ENCODE measurements around the gene LBP.

Gene LBP

DNA sequence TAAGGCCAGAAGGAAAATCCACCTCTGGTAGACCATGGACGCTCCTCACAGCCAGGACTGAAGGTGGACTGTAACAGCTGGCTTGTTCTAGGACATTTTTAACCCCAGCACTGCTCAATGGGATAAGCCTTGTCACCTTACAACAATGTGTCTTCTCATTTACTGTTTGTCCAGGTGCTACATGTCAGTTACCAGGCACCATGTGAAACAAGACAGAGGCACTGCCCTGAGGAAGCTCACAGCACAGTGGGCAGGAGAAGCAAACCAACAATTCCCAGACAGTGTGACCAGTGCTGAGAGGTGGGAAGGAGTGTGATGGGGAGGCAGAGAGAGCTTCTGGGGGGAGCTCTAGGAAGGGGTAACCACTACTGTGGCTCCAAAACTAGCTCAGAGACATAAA lies 78.1 kb downstream of the LBP start:
- peak overlapping the region in 1 of 2 donors; percentile 13 for H3K27ac Mint-ChIP-seq
- no peaks in the 10 kb centered on the region for H3K27me3 Mint-ChIP-seq
- DNase-seq (no peak), ATAC-seq (replicated peaks) (no peak)
- peaks cover 95% of the 10 kb centered on the region for H3K36me3 Mint-ChIP-seq (ENCODE audit: insufficient read depth)
- H3K4me1 Mint-ChIP-seq (ENCODE audit: low read depth in 2 of 2): peaks cover 22 to 35% of the 10 kb centered on the region in 2 donors
- no peak overlapping the region for H3K4me3 Mint-ChIP-seq
- no peaks in the 10 kb centered on the region for H3K9me3 Mint-ChIP-seq

DNA sequence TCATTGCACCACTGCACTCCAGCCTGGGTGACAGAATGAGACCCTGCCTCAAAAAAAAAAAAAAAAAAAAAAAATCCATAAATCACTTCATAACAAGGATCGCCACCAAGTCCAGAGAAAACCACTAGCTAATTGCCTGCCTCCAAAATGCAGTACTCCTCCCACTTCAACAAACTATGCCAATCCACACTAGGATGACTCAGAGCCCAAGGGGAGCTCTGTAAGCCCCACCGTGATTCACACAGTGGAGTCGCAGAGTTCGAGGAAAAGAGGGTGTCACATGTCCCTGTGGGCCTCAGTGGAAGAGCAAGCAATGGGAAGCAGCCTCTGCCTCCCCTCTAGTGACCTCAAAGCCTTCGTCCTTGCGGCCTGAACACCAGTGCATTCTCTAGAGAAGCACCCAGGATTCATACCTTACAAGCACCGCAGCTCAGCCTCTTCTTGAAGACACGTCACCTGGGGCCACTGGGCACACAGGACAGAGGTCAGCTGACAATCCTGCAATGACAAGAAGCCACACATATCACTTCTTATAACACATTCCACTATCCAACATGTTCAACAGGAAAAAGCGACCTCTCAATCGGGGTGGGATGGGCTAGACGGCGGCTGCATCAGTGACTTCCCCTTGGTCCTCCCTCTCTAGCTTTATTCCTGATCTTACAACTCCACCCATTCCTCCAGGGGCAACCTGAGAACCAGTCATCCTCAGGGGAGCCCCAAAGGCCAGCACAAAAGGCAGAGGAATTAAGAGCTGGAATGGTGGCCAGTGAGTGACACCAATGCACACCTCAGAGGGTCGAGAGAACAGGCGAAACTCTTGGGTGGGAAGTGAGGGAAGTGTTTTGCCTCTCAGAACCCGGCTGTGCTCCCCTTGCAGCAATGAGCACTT lies 80.0 kb downstream of the LBP start:
- no peak for DNase-seq
- H3K4me1 Mint-ChIP-seq (ENCODE audit: low read depth in 2 of 2): peaks cover 24 to 41% of the 10 kb centered on the region in 2 donors

More for the DNA sequence above, 80.0 kb downstream of the LBP start:
- peak overlapping the region; percentile 12 to 32 for H3K27ac Mint-ChIP-seq
- peaks cover 93% of the 10 kb centered on the region for H3K36me3 Mint-ChIP-seq (ENCODE audit: insufficient read depth)
- no peaks in the 10 kb centered on the region for H3K27me3 Mint-ChIP-seq
- H3K9me3 Mint-ChIP-seq: no peaks in the 10 kb centered on the region
- ATAC-seq (replicated peaks): no peak
- no peak overlapping the region for H3K4me3 Mint-ChIP-seq
